Calu3 (cell line): ENCODE measurements around the gene RIMKLA. TPM values are rescaled to one million over a fixed set of nuclear protein-coding genes. Genes with fewer than 3 reads are reported as not detected.

Source experiments
- BruUV-seq: library from RNA; stranded (reverse); fragments of 400-500 nt; replicated peaks from 2 replicates; lab custom pipeline; 2021; lab: Mats Ljungman, UMichigan
- CTCF ChIA-PET: fragments of 300-600 bp; sonication (Branson Sonifier 250); formaldehyde crosslinking; loops from one replicate; lab custom pipeline; 2022; ENCODE audit warnings: antibody characterized with exemption; lab: Charles Lee
- DNase-seq: peaks from one replicate; pipeline ENCODE4 v3.0.0; 2022
- H3K27ac Mint-ChIP-seq: one replicate; pipeline ENCODE4 v1.8.0; 2022; ENCODE audit warnings: mixed read lengths; ENCODE audit not compliant: unreplicated experiment
- H3K27me3 Mint-ChIP-seq: one replicate; pipeline ENCODE4 v1.8.0; 2022; ENCODE audit warnings: mixed read lengths; ENCODE audit not compliant: unreplicated experiment
- H3K36me3 Mint-ChIP-seq: one replicate; pipeline ENCODE4 v1.8.0; 2022; ENCODE audit warnings: mild to moderate bottlenecking, moderate library complexity, mixed read lengths; ENCODE audit not compliant: insufficient read depth, unreplicated experiment
- H3K4me1 Mint-ChIP-seq: one replicate; pipeline ENCODE4 v1.8.0; 2022; ENCODE audit warnings: mild to moderate bottlenecking, low read depth, mixed read lengths; ENCODE audit not compliant: unreplicated experiment
- H3K4me3 Mint-ChIP-seq: one replicate; pipeline ENCODE4 v1.8.0; 2022; ENCODE audit warnings: mild to moderate bottlenecking, low read depth, moderate library complexity, mixed read lengths; ENCODE audit not compliant: unreplicated experiment
- H3K9me3 Mint-ChIP-seq: one replicate; pipeline ENCODE4 v1.8.0; 2022; ENCODE audit warnings: low read depth, mixed read lengths; ENCODE audit not compliant: unreplicated experiment
- CTCF ChIP-seq: fragments of 200-600 bp; IDR thresholded peaks from one replicate; pipeline ENCODE4 v1.8.0; 2022; ENCODE audit warnings: antibody characterized with exemption; ENCODE audit not compliant: unreplicated experiment
- intact Hi-C: fragments of 100-400 bp; cut with micrococcal nuclease; formaldehyde crosslinking; loops from one replicate; pipeline ENCODE4 v1.10.0; 2022; ENCODE audit not compliant: unreplicated experiment
- total RNA-seq: library from RNA; stranded (reverse); gene quantifications from 2 replicates; pipeline ENCODE4 v1.2.3, GENCODE V29; 2022

Gene RIMKLA
- total RNA-seq, 1 experiment from 2014 or later, result 1.3 TPM

DNA sequence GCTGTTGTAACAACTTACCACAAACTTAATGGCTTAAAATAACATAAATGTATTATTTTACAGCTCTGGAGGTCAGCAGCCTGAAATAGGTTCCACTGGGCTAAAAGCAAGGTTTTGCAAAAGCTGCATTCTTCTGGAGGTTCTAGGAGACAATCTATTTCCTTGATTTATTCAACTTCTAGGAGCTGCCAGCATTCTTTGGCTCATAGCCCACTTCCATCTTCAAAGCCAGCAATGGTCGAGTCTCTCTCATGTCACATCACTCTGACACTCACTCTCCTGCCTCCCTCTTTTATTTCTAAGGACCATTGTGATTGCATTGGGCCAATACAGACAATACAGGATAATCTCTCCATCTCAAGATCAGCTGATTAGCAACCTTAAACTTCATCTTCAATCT is 30.5 kb upstream of the RIMKLA start:
- no peak overlapping the region for H3K4me3 Mint-ChIP-seq
- H3K36me3 Mint-ChIP-seq, result no peaks in the 10 kb centered on the region
- no peaks in the 10 kb centered on the region for H3K4me1 Mint-ChIP-seq
- BruUV-seq, result no TSS peak
- intact Hi-C loops, result no loop called here
- DNase-seq, result no peak
- no peak overlapping the region for H3K27ac Mint-ChIP-seq
- CTCF ChIA-PET, result no interaction called here
- H3K27me3 Mint-ChIP-seq, result peaks cover 40% of the 10 kb centered on the region
- no peak for TF ChIP-seq CTCF
- H3K9me3 Mint-ChIP-seq, result no peaks in the 10 kb centered on the region

GRCh38 chr1:42358791-42359190 is 21.8 kb upstream of the RIMKLA start:
- H3K9me3 Mint-ChIP-seq, result no peaks in the 10 kb centered on the region
- H3K4me3 Mint-ChIP-seq, result no peak overlapping the region
- no peak overlapping the region for H3K27ac Mint-ChIP-seq
- intact Hi-C loops, result no loop called here
- no peak for TF ChIP-seq CTCF
- no peaks in the 10 kb centered on the region for H3K36me3 Mint-ChIP-seq
- no peak for DNase-seq
- CTCF ChIA-PET, result interaction anchor here (0.7 kb wide), 1 partner anchor 258 kb away, joined by 4 read pairs; no protein-coding TSS in a partner anchor
- H3K27me3 Mint-ChIP-seq, result peaks cover 32% of the 10 kb centered on the region
- no peaks in the 10 kb centered on the region for H3K4me1 Mint-ChIP-seq
- no TSS peak for BruUV-seq

DNA sequence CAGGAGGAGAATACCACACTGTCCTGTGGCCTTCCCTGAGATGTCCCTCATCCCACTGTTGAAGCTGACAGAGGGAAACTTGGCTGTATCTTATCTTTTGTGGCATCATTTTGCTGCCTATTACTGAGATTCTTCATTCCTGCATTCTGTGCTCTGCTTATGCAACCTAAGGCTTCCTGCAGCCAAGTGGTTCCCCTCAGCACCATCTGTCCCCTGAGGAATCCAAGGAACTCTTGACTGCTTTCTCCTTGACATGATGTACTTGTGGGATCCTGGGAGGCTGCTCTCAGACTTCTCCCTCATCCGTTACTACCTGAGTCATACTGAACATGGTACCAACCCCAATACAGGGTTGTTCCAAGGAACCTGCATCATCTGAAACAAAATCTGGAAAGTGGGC is 21.1 kb upstream of the RIMKLA start:
- BruUV-seq, result no TSS peak
- Mint-ChIP-seq H3K4me3 (no peak overlapping the region), H3K4me1 (no peaks in the 10 kb centered on the region), H3K27ac (no peak overlapping the region), H3K36me3 (no peaks in the 10 kb centered on the region), H3K9me3 (no peaks in the 10 kb centered on the region), H3K27me3 (peaks cover 32% of the 10 kb centered on the region)
- DNase-seq, result no peak
- no peak for TF ChIP-seq CTCF
- CTCF ChIA-PET, result interaction anchor here (0.7 kb wide), 1 partner anchor 258 kb away, joined by 4 read pairs; no protein-coding TSS in a partner anchor
- intact Hi-C loops, result no loop called here

- intact Hi-C loops, result loop anchor here (10.0 kb wide), 1 partner anchor 59 kb away; no protein-coding TSS in a partner anchor
- H3K9me3 Mint-ChIP-seq, result no peaks in the 10 kb centered on the region
Observed at GRCh38 chr1:42364089-42364488, 16.5 kb upstream of the RIMKLA start.

More at GRCh38 chr1:42364089-42364488, 16.5 kb upstream of the RIMKLA start:
- Mint-ChIP-seq H3K27ac (no peak overlapping the region), H3K4me1 (peaks cover 15% of the 10 kb centered on the region), H3K27me3 (peaks cover 15% of the 10 kb centered on the region), H3K4me3 (no peak overlapping the region), H3K36me3 (no peaks in the 10 kb centered on the region)
- no TSS peak for BruUV-seq
- no peak for TF ChIP-seq CTCF
- CTCF ChIA-PET, result no interaction called here
- DNase-seq, result no peak
